ENCODE measurements around the gene NRXN2.

DNA sequence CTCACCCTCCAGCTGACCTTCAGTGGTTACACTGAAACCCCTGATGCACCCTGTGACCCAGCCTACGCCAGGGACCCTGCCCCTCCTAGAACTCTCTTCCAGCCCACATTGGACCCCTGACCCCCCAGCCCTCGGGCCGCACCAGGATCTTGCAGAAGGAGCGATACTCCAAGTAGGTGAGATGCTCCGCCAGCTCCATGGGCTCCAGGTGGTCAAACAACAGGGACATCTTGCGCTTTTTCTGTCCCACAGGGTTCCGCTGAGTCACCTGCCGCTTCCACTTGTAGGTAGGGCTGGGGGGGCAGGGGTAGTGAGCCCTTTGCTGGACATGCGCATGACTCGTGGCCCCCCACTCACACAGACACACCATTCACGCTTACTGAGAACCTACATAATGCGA lies 16.9 kb upstream of the NRXN2 start:
- no peak for TF ChIP-seq POLR2A (IDR thresholded peaks at IDR 0.05)
- TF ChIP-seq, protein P1, sequence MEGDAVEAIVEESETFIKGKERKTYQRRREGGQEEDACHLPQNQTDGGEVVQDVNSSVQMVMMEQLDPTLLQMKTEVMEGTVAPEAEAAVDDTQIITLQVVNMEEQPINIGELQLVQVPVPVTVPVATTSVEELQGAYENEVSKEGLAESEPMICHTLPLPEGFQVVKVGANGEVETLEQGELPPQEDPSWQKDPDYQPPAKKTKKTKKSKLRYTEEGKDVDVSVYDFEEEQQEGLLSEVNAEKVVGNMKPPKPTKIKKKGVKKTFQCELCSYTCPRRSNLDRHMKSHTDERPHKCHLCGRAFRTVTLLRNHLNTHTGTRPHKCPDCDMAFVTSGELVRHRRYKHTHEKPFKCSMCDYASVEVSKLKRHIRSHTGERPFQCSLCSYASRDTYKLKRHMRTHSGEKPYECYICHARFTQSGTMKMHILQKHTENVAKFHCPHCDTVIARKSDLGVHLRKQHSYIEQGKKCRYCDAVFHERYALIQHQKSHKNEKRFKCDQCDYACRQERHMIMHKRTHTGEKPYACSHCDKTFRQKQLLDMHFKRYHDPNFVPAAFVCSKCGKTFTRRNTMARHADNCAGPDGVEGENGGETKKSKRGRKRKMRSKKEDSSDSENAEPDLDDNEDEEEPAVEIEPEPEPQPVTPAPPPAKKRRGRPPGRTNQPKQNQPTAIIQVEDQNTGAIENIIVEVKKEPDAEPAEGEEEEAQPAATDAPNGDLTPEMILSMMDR (IDR thresholded peaks at IDR 0.05) = no peak

Data from heart left ventricle (tissue), 13 donors.